Cardiac muscle cell (in vitro differentiated cells and primary cell): Measurements from ENCODE around the gene KLF7. TPM values are rescaled to one million over a fixed set of nuclear protein-coding genes. Genes with fewer than 3 reads are reported as not detected.
A peak's percentile ranks its signal among the peaks of the same experiment; 100 is the strongest.

Experiments
- DNase-seq, 2 donors: peaks; one replicate each; pipeline versions ENCODE4 v3.0.0 to v3.0.0-alpha.2; 2010 to 2017; ENCODE audit warnings: low read depth in 1 of 2, low spot score in 1 of 2
- H3K27ac ChIP-seq: fragments of 200-600 bp; sonication (generic); 2 replicates; pipeline ENCODE4 v1.5.1; 2016
- H3K27me3 ChIP-seq: fragments of 200-600 bp; sonication (generic); 2 replicates; pipeline ENCODE4 v1.6.0; 2016; ENCODE audit warnings: control low read depth
- H3K36me3 ChIP-seq: fragments of 200-600 bp; sonication (generic); 2 replicates; pipeline ENCODE4 v1.5.1; 2016; ENCODE audit warnings: control low read depth
- H3K4me1 ChIP-seq: fragments of 200-600 bp; sonication (generic); 2 replicates; pipeline ENCODE4 v1.8.1; 2017; ENCODE audit warnings: low read depth, mild to moderate bottlenecking, mixed run types
- H3K4me3 ChIP-seq: fragments of 200-600 bp; sonication (generic); 2 replicates; pipeline ENCODE4 v1.5.1; 2016; ENCODE audit warnings: mild to moderate bottlenecking
- H3K9me3 ChIP-seq: fragments of 200-600 bp; sonication (generic); 2 replicates; pipeline ENCODE4 v1.5.1; 2017; ENCODE audit warnings: low read depth, mild to moderate bottlenecking, control low read depth
- polyA plus RNA-seq: library from polyadenylated mRNA; unstranded; fragments of >200 nt; fragmentation: Nextera tagmentation; extraction: Ambion mirVana; gene quantifications from 2 replicates; pipeline ENCODE4 v1.2.1, GENCODE V29; 2016
- total RNA-seq: library from RNA; depleted of rRNA; stranded (reverse); fragments of >200 nt; gene quantifications from 2 replicates; pipeline ENCODE4 v1.2.3, GENCODE V29; 2016
- TF ChIP-seq, protein P1 (sequence below): IDR thresholded peaks from 2 replicates; pipeline ENCODE4 v1.5.1; 2012; ENCODE audit warnings: low read depth, mild to moderate bottlenecking, low read length

KLF7 gene
- total and polyA plus RNA-seq, 2 experiments from 2014 or later = 8.3 to 9.3 TPM

DNA sequence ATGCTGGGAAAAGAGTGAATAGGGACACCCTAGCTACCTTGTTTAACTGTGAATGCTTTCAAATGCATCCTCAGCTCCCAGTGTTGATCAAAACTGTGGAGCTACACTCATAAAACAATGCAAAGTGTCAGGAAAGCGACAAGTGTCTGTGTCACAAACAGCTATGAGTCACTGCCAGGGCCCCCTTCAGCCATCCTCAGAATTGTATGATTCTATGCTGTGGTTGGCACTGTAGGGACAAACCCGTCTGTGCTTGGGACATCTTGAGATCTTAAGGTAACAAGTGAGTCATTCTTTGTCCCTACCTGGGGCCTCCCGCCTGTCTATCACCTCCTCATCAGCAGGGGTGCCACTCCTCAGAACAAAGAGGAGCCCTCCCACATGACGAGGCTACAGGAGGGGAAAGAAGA, 42.4 kb downstream of the KLF7 start:
- no peaks in the 10 kb centered on the region for H3K4me1 ChIP-seq
- peaks cover 6% of the 10 kb centered on the region for H3K36me3 ChIP-seq
- H3K27me3 ChIP-seq = no peaks in the 10 kb centered on the region
- no peak overlapping the region for H3K4me3 ChIP-seq
- no peak overlapping the region for H3K27ac ChIP-seq
- TF ChIP-seq, protein P1, sequence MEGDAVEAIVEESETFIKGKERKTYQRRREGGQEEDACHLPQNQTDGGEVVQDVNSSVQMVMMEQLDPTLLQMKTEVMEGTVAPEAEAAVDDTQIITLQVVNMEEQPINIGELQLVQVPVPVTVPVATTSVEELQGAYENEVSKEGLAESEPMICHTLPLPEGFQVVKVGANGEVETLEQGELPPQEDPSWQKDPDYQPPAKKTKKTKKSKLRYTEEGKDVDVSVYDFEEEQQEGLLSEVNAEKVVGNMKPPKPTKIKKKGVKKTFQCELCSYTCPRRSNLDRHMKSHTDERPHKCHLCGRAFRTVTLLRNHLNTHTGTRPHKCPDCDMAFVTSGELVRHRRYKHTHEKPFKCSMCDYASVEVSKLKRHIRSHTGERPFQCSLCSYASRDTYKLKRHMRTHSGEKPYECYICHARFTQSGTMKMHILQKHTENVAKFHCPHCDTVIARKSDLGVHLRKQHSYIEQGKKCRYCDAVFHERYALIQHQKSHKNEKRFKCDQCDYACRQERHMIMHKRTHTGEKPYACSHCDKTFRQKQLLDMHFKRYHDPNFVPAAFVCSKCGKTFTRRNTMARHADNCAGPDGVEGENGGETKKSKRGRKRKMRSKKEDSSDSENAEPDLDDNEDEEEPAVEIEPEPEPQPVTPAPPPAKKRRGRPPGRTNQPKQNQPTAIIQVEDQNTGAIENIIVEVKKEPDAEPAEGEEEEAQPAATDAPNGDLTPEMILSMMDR = no peak
- H3K9me3 ChIP-seq = no peaks in the 10 kb centered on the region
- no peak for DNase-seq

- TF ChIP-seq, protein P1 = no peak
- no peaks in the 10 kb centered on the region for H3K4me1 ChIP-seq
- H3K36me3 ChIP-seq = peaks cover 6% of the 10 kb centered on the region
- no peaks in the 10 kb centered on the region for H3K27me3 ChIP-seq
- no peak overlapping the region for H3K27ac ChIP-seq
- no peak overlapping the region for H3K4me3 ChIP-seq
- no peaks in the 10 kb centered on the region for H3K9me3 ChIP-seq
- peak in 1 of 2 donors; percentile 37 for DNase-seq
Observed at GRCh38 chr2:207122651-207123334, 43.0 kb downstream of the KLF7 start.

GRCh38 chr2:207121784-207122183, 44.0 kb downstream of the KLF7 start:
- Histone ChIP-seq H3K27ac (no peak overlapping the region), H3K36me3 (peaks cover 6% of the 10 kb centered on the region)

GRCh38 chr2:207119048-207119447, 46.7 kb downstream of the KLF7 start:
- TF ChIP-seq, protein P1 = no peak
- Histone ChIP-seq H3K27me3 (no peaks in the 10 kb centered on the region), H3K36me3 (peaks cover 6% of the 10 kb centered on the region), H3K27ac (no peak overlapping the region), H3K4me3 (no peak overlapping the region), H3K9me3 (no peaks in the 10 kb centered on the region), H3K4me1 (no peaks in the 10 kb centered on the region)
- no peak for DNase-seq

More at GRCh38 chr2:207121784-207122183, 44.0 kb downstream of the KLF7 start:
- no peaks in the 10 kb centered on the region for H3K4me1 ChIP-seq
- TF ChIP-seq, protein P1 = no peak
- no peak overlapping the region for H3K4me3 ChIP-seq
- no peaks in the 10 kb centered on the region for H3K27me3 ChIP-seq
- H3K9me3 ChIP-seq = no peaks in the 10 kb centered on the region
- peak in 1 of 2 donors; percentile 74 for DNase-seq

- H3K4me3 ChIP-seq = no peak overlapping the region
- no peak for DNase-seq
- TF ChIP-seq, protein P1 = no peak
- no peak overlapping the region for H3K27ac ChIP-seq
- H3K4me1 ChIP-seq = no peaks in the 10 kb centered on the region
- no peaks in the 10 kb centered on the region for H3K36me3 ChIP-seq
- no peaks in the 10 kb centered on the region for H3K9me3 ChIP-seq
- no peaks in the 10 kb centered on the region for H3K27me3 ChIP-seq
Observed at GRCh38 chr2:207117668-207118067, 48.1 kb downstream of the KLF7 start.
